AG09319 (cell line): ENCODE results near the gene ASB6.

Source experiments
- DNase-seq: peaks from one replicate; pipeline ENCODE4 v3.0.0-alpha.2; 2010; ENCODE audit warnings: low read depth; ENCODE audit errors: extremely low read depth
- TF ChIP-seq, protein P1 (sequence below): IDR thresholded peaks from 2 replicates; pipeline ENCODE4 v1.5.1; 2011; ENCODE audit warnings: low read depth, mild to moderate bottlenecking, inconsistent platforms, low read length, moderate library complexity

The ASB6 gene

DNA sequence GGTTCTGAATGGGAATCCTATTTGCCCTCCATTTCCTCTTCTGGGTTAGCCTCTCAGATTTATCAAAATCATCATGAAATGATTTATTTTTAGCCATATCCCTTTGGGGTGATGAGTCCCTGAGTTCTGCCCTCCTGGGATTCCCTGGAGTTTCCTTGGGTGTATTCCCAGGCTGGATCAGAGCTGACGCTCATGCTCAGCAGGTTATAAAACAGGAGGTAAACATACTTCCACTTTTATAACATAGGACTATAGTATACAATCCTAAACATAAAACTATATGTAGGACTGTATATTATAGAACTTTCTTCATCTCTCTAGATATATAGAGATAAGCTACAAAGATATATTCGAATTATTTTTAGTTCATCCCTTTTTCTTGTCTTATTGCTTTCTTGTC is 19.1 kb upstream of the ASB6 start:
- no peak for DNase-seq
- TF ChIP-seq, protein P1, sequence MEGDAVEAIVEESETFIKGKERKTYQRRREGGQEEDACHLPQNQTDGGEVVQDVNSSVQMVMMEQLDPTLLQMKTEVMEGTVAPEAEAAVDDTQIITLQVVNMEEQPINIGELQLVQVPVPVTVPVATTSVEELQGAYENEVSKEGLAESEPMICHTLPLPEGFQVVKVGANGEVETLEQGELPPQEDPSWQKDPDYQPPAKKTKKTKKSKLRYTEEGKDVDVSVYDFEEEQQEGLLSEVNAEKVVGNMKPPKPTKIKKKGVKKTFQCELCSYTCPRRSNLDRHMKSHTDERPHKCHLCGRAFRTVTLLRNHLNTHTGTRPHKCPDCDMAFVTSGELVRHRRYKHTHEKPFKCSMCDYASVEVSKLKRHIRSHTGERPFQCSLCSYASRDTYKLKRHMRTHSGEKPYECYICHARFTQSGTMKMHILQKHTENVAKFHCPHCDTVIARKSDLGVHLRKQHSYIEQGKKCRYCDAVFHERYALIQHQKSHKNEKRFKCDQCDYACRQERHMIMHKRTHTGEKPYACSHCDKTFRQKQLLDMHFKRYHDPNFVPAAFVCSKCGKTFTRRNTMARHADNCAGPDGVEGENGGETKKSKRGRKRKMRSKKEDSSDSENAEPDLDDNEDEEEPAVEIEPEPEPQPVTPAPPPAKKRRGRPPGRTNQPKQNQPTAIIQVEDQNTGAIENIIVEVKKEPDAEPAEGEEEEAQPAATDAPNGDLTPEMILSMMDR, result no peak

- no peak for DNase-seq
- TF ChIP-seq, protein P1, result no peak
Observed at GRCh38 chr9:129656795-129657390, 14.9 kb upstream of the ASB6 start.

GRCh38 chr9:129655696-129656095 is 13.7 kb upstream of the ASB6 start:
- TF ChIP-seq, protein P1, result no peak
- DNase-seq, result no peak

DNA sequence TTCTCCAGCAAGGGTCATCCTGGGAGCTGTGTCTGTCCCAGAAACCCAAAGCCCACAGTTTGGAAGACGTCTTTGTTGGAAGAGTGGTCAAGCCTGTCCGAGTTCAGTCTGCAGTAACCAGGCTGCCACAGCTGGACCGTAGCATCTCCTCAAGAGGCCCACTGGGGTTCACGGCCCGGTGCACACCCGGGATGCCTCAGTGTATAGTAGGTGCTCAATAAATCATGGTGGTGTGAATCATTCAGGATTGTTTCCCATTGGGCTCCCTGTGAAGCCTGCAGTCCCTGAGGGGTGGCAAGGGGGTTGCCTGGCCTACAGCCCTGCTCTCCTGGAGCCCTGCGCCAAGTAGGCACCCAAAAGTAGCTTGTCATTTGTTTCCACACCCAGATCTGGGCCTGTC is 13.2 kb upstream of the ASB6 start:
- no peak for DNase-seq
- TF ChIP-seq, protein P1, result no peak

- DNase-seq, result no peak
- TF ChIP-seq, protein P1, result no peak
Observed at GRCh38 chr9:129654554-129655040, 12.6 kb upstream of the ASB6 start.

- TF ChIP-seq, protein P1, result no peak
- no peak for DNase-seq
Observed at GRCh38 chr9:129653823-129654553, 12.0 kb upstream of the ASB6 start.

- TF ChIP-seq, protein P1, result no peak
- DNase-seq, result no peak
Observed at GRCh38 chr9:129650680-129651235, 8.8 kb upstream of the ASB6 start.
